AG08395 (cell line): ENCODE data around the gene MICAL3.
"Not testable (repeated sequence)": the region's sequence is repeated elsewhere in the genome, so short reads cannot be mapped to it uniquely, and the experiment has no call there.

ENCODE experiments used
- DNase-seq: peaks from one replicate; pipeline ENCODE4 v3.0.0; 2012; ENCODE audit warnings: mixed read lengths, low spot score

The MICAL3 gene

DNA sequence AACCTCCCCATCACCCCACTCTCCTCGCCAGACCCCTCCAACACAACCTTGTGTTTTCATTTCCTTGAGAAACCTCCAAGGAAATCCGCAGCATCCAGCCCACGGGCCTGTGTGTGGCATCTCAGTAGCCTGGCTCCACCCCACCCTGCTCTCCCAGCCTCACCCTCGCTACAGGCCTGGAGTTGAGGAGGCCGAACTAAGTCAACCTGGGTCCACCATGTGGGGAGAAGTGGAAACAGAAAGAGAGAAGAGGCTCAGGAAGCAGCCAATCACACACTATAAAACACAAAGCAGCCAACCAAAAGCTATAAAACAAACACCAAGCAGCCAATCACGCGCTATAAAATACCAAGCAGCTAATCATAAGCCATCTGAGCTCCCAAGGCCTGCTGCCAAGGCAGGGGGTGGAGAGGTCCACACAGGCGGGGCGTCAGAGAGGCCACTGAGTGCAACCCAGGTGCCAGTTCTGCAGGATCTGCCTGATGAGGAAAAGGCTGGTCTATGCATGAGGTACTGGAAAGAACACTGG is 72.0 kb downstream of the MICAL3 start:
- no peak for DNase-seq

DNA sequence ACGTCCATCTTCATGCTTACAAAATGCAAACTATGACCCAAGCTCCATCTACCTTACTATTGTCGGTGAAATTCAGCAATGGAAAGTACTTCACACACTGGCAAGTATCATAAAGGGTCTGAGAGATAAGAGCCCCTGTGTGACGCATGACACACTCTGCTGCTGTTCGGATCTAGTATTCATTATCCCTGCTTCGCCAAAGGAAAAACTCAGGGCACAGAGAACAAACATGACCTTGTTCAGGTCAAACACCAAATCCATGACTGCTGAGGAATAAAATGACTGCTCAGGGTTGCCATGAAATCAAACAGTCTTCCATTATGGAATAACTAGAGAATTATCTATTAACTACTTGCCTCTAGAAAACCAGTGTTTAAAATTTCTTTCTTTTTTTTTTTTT is 73.0 kb downstream of the MICAL3 start:
- DNase-seq, result no peak

DNA sequence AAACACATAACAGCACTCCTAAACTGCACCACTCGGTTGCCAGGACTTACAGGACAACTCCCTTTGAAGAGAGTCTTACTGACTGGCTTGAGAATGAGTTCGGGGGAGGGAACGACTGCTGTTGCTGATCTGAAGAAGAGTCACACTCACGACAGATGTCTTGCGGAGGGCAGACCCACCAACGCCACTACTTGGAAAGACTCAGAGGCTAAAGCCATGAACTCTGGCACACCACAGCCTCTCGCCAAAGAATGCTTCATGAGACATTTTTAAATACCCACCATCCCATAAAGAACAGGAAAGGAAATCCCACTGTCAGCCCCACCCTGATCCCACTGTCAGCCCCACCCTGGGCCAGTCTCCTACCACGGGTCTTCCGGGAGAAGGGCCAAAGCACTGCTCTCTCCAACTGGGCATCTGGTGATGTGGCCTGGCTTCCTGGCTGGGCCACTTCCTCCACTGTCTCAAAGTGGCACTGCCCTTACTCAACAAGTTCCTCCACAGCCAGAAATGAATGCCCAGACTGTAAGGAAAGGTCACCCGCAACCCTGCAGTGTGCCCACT is 73.6 kb downstream of the MICAL3 start:
- peak; percentile 79 for DNase-seq

GRCh38 chr22:17949642-17950473 is 74.5 kb downstream of the MICAL3 start:
- peak; percentile 21 for DNase-seq

- no peak for DNase-seq
Observed at GRCh38 chr22:17948101-17948500, 76.3 kb downstream of the MICAL3 start.

DNA sequence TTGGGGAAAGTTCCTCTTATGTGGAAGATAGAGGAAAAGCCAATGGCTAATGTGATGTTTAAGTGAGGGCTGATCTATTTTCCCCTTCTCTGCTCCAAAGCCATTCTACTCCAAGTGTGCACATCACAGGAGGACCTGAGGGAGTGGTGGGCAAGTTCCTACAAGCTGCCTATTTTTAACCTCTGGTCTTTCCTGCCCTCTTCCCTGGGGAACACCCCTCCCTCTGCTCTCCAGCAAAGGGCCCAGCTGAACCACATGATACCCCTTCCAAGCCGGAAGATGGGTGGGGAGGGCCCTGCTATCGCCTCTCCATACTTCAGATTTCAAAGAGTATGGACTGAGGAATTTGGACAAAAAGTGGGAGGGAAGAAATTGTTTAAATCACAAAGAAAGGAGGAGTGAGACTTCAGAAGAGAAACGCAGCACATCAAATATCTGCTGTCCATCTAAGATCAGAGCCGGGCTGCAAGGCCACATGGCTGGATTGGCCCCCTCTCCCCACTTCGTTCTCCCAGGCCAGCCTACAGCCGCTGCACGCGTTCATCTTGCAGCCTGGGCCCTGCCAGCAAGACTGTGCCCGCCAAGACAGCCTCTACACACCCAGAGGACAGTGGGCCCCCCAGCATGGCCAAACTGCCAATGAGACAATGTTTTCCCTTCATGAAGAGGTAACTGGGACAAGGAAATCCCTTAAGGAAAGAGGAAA is 77.5 kb downstream of the MICAL3 start:
- no peak for DNase-seq

DNA sequence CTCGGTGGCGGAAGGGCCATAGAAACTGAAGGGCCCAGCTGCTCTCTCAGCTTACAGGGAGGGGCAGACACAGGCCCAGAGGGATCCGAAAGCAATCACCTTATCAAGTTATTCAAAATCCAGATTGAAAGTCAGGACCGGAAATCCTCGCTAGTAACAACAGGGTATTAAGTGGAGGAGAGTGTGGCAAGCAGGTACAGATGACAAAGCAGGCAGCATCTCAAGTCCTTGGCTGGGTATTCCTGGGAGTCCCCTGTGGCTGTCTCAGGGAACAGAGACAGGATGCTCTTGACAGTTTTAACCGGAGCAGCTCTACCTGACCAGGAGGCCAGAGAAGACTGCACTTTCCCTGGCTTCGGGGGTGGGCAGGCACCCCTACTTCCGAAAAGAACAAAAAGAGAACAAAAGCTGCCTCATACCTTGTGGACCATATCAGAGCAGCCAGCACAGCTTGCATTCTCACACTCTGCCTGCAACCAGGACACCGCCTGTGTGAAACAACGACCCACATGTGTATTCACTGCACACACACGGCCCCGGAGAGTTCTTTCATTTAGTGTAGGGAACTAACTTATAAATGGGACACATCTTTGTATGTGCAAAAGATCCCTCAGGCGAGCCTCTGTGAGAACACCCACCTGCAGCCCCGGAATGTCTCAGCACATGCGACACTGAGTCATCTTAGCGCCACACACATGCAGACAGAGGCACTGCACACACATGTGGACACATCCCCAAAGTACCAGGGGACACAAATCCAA is 78.3 kb downstream of the MICAL3 start:
- no peak for DNase-seq

DNA sequence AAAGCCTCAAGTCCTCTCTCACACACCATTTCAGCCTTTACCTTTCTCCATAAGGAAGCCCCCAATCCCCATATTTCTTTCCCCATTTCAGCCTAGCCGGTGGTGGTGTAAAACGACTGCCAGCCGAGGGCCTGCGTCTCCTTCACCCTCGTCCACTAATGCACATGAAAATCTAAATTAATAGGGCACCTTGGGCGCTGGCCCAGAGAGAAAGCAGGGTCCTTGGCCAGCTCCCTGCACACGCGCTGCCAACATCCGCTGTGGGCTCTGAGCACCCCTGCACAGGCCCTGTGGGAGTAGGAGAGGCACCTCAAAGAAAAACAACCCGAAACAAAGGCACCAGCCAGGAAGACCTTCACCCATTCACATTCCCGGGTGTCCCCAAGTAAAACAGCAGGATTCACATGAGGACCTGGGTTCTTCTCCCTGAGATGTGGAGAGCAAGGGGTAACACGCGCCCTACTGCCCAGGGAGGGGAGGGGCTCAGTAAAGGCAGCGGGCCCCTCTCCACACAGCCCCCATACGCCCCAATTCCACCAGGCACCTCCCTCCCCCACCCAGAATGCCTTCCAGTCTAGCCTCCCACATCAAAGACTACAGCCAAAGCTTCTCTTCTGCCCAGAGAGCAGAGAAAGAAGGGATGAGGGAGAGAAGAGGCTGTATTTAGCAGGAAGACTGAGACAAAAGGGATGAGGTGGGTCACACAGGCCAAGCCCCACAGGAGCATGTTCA is 79.0 kb downstream of the MICAL3 start:
- DNase-seq, result no peak

DNA sequence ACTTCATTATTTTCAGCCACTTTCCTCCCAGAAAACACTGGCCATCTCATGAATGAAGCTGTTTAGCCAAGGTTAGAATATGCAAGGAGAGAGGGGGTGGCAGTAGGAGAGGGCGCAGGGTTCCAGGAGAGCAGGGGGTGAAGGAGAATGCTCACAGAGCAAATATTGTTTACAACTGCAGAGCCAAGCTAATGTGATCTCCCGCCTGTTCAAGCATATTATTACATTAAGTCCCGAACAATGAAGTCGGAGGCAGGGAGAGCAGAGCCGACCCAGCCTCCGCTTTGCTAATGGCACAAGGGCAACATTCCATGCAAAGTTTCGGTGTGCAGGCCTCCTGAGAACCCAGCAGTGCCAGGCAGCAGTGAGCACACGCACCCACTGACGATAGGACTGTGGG is 80.1 kb downstream of the MICAL3 start:
- no peak for DNase-seq

DNA sequence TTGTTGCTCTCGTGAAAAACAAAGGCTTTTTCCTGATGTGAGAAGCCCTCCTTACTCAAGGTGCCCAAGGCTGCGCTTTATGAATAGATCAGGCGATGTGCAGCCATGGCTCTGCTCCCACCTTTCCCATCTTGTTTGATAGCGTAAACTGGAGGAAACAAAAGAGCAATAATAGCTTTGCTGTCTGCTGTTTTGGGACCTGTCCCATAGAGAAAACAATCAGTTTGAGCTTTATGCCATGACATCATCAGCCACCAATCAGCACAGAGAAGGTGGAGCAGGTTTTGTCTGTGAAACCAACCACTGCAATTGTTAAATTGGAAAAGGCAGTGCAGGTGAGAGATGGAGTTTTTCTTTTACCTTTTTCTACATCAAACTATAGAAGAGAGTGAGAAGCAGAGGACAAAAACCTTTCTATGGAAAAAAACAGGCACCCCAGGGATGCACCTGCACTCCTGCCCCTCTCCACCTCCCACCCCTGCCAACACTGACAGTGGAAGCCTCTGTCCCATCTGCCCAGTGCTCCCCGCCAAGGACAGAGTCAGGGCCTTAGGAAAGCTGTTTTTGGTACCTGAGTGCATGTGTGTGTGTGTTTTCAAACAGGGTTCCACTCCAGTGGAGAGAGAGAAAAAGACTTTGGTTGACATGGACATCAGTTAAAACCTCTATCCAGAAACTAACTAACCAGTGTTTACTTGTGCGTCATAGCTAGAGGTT is 80.7 kb downstream of the MICAL3 start:
- no peak for DNase-seq

DNA sequence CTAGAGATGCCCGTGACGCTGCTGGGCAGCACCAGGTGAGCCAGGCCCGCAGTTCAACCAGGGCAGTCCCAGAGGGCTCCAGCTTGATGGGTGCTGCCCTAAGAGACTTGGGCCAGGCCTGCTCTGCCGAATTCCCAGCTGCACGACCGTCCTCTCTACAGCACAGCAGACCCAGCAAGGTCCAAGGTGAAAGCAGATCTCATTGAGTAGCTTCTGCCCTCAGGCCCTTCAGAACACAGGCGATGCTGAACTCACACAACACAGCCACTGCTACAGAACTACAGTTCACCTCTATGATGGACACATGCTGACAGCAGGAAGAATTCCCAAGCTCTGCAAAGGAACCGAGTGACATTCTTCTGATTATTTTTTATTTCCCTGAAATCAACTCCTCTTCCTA is 81.6 kb downstream of the MICAL3 start:
- DNase-seq, result no peak

- DNase-seq, result no peak
Observed at GRCh38 chr22:17941471-17942406, 82.6 kb downstream of the MICAL3 start.

GRCh38 chr22:17939579-17939978 is 84.8 kb downstream of the MICAL3 start:
- DNase-seq, result no peak

GRCh38 chr22:17939011-17939410 is 85.3 kb downstream of the MICAL3 start:
- no peak for DNase-seq

DNA sequence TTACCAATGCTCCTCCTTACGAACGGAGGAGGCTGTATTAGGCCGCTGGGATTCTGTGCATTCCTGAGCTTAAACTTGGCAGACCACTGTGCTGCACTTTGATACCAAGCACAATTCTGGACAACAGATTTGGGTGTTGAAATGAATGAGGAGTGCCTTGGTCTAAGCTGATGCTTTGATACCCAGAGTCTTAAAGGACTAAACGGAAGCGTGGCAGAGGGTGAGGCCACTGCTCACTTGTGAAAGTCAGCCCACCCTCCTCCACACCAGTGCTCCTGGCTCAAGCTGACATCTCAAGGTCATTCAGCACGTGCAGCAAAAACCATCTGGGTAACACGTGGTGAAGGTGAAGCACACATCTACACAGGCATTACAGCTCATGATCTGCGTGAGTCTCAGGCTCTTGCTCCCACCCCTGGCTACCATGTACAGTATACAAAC is 85.9 kb downstream of the MICAL3 start:
- peak; percentile 18 for DNase-seq

GRCh38 chr22:17932457-17932856 is 91.9 kb downstream of the MICAL3 start:
- DNase-seq, result not testable (repeated sequence)

DNA sequence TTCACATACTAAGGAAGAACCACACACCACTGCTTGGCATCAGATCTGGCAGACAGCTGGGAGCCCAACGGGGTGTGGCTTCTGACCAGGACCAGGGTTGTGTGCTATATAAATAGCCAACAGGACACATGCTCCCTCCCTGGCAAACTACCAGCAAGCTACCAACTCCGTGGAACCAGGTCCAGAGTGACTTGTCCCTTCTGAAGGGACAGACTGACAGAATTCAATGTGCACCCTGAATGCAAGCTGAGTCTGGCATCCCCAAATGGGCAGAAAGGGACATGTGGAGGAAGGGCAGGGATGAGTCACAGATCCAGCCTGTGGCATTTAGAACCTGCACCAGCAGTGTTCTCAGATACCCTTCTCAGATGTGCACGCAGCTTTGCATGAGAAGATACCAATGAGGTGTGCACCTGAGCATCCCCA is 92.9 kb downstream of the MICAL3 start:
- peak; percentile 63 for DNase-seq

DNA sequence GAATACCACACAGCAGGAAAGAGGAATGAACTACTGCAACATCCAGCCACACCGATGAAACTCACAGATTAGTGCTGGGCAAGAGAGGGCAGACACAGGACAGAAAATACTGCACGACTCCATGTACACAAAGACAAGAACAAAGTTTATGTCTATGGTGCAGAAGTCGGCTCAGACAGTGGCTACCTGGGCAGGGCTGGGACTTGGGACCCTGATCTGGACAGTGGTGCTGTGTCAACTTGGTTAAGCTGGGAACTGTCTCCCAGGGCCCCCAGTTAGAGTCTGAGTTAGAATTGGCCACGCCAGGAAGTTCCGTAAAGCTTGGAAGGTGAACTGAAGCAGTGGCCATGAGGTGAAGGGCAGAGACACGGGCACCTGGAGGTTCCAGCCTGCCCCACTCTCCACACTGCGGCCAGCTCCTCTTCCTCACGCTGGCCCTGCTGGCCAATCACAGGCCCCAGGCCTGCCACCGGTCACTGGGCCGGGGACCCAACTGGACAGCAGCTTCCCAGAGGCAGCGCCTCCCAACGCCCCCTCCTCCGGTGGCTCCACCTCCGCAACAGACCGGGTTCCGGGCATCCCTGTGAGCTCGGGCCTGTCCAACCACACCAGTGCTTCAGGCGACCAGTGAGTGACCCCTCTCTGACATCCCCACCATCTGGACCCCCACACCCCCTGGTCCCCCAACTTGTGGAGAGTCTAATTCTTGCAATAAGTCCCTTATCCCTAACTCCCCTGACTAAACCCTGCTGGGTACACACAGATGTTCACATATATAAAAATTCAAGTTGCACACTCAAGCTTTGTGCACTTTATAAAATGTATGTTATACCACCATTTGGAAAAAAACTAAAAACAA is 93.7 kb downstream of the MICAL3 start:
- DNase-seq, result no peak

DNA sequence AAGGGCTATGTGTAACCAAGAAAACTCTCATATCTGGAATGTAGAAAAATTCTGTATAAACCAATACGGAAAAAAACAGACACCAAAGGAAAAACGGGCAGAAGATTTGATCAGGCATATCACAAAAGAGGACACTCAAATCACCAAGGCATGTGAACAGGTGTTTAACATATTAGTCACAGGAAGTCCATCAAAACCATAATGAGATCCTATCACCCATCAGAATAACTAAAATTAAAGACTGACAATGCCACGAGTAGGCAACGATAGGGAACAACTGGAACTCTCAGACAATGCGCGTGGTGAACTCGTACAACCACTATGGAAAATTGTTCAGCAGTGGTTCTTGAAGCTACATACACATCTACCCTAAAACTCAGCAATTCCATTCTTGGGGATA is 94.5 kb downstream of the MICAL3 start:
- no peak for DNase-seq
